Rectal smooth muscle tissue (tissue), 1 donor: Measurements from ENCODE around the gene COPG2.
"Not testable (repeated sequence)": the region's sequence is repeated elsewhere in the genome, so short reads cannot be mapped to it uniquely, and the experiment has no call there.

Experiments
- H3K27ac ChIP-seq: one replicate; pipeline ENCODE4 v1.7.0; 2013; ENCODE audit warnings: low read depth, low read length, inconsistent platforms
- H3K27me3 ChIP-seq: one replicate; pipeline ENCODE4 v1.7.0; 2013; ENCODE audit warnings: low read length; ENCODE audit not compliant: control insufficient read depth, insufficient read depth
- H3K36me3 ChIP-seq: one replicate; pipeline ENCODE4 v1.7.0; 2013; ENCODE audit warnings: low read length; ENCODE audit not compliant: control insufficient read depth, insufficient read depth
- H3K4me1 ChIP-seq: one replicate; pipeline ENCODE4 v1.7.0; 2013; ENCODE audit warnings: low read length; ENCODE audit not compliant: control insufficient read depth, insufficient read depth
- H3K4me3 ChIP-seq: one replicate; pipeline ENCODE4 v1.7.0; 2013; ENCODE audit warnings: low read length
- H3K9ac ChIP-seq: one replicate; pipeline ENCODE4 v1.7.0; 2013; ENCODE audit warnings: low read length

The COPG2 gene

GRCh38 chr7:130543487-130544010 lies 125.0 kb downstream of the COPG2 start:
- Histone ChIP-seq H3K9ac (no peak overlapping the region), H3K36me3 (peaks cover 4% of the 10 kb centered on the region), H3K27ac (no peak overlapping the region), H3K27me3 (no peaks in the 10 kb centered on the region), H3K4me3 (no peak overlapping the region), H3K4me1 (no peaks in the 10 kb centered on the region)

GRCh38 chr7:130542297-130542696 lies 126.3 kb downstream of the COPG2 start:
- H3K36me3 ChIP-seq, H3K27me3 ChIP-seq, H3K27ac ChIP-seq, H3K4me1 ChIP-seq, H3K9ac ChIP-seq, H3K4me3 ChIP-seq: not testable (repeated sequence)

GRCh38 chr7:130541287-130541686 lies 127.3 kb downstream of the COPG2 start:
- not testable (repeated sequence) for H3K4me1 ChIP-seq, H3K4me3 ChIP-seq, H3K36me3 ChIP-seq, H3K9ac ChIP-seq, H3K27me3 ChIP-seq, H3K27ac ChIP-seq

GRCh38 chr7:130537894-130538293 lies 130.7 kb downstream of the COPG2 start:
- not testable (repeated sequence) for H3K36me3 ChIP-seq, H3K4me1 ChIP-seq, H3K4me3 ChIP-seq, H3K27me3 ChIP-seq, H3K9ac ChIP-seq, H3K27ac ChIP-seq

- Histone ChIP-seq H3K36me3 (peaks cover 6% of the 10 kb centered on the region), H3K27me3 (no peaks in the 10 kb centered on the region), H3K4me1 (no peaks in the 10 kb centered on the region), H3K9ac (no peak overlapping the region), H3K27ac (no peak overlapping the region), H3K4me3 (no peak overlapping the region)
Observed at GRCh38 chr7:130529417-130529816, 139.1 kb downstream of the COPG2 start.

- not testable (repeated sequence) for H3K9ac ChIP-seq, H3K27me3 ChIP-seq, H3K4me3 ChIP-seq, H3K27ac ChIP-seq, H3K4me1 ChIP-seq, H3K36me3 ChIP-seq
Observed at GRCh38 chr7:130527752-130528355, 140.7 kb downstream of the COPG2 start.

GRCh38 chr7:130524628-130525027 lies 143.9 kb downstream of the COPG2 start:
- Histone ChIP-seq H3K27ac (no peak overlapping the region), H3K4me1 (no peaks in the 10 kb centered on the region), H3K4me3 (no peak overlapping the region), H3K36me3 (peaks cover 6% of the 10 kb centered on the region), H3K27me3 (no peaks in the 10 kb centered on the region), H3K9ac (no peak overlapping the region)

GRCh38 chr7:130523519-130524125 lies 144.9 kb downstream of the COPG2 start:
- H3K4me3 ChIP-seq, H3K36me3 ChIP-seq, H3K4me1 ChIP-seq, H3K27me3 ChIP-seq, H3K27ac ChIP-seq, H3K9ac ChIP-seq: not testable (repeated sequence)

- H3K36me3 ChIP-seq, result peaks cover 6% of the 10 kb centered on the region
- H3K27me3 ChIP-seq, result no peaks in the 10 kb centered on the region
- no peak overlapping the region for H3K27ac ChIP-seq
- H3K4me1 ChIP-seq, result no peaks in the 10 kb centered on the region
- no peak overlapping the region for H3K4me3 ChIP-seq
- H3K9ac ChIP-seq, result no peak overlapping the region
Observed at GRCh38 chr7:130521258-130521951, 147.1 kb downstream of the COPG2 start.

- H3K4me1 ChIP-seq, result no peaks in the 10 kb centered on the region
Observed at GRCh38 chr7:130515315-130516040, 153.1 kb downstream of the COPG2 start.

GRCh38 chr7:130513447-130513846 lies 155.1 kb downstream of the COPG2 start:
- Histone ChIP-seq H3K9ac (no peak overlapping the region), H3K27me3 (no peaks in the 10 kb centered on the region), H3K4me3 (no peak overlapping the region), H3K27ac (no peak overlapping the region), H3K36me3 (peaks cover 4% of the 10 kb centered on the region), H3K4me1 (no peaks in the 10 kb centered on the region)

More at GRCh38 chr7:130515315-130516040, 153.1 kb downstream of the COPG2 start:
- H3K4me3 ChIP-seq, result no peak overlapping the region
- H3K9ac ChIP-seq, result no peak overlapping the region
- no peak overlapping the region for H3K27ac ChIP-seq
- H3K36me3 ChIP-seq, result peaks cover 4% of the 10 kb centered on the region
- no peaks in the 10 kb centered on the region for H3K27me3 ChIP-seq

GRCh38 chr7:130512038-130512437 lies 156.5 kb downstream of the COPG2 start:
- H3K36me3 ChIP-seq, H3K4me1 ChIP-seq, H3K27me3 ChIP-seq, H3K27ac ChIP-seq, H3K9ac ChIP-seq, H3K4me3 ChIP-seq: not testable (repeated sequence)
